ENCODE measurements around the gene CACNA1H. TPM values are rescaled to one million over a fixed set of nuclear protein-coding genes. Genes with fewer than 3 reads are reported as not detected.
"Not testable (repeated sequence)": the region's sequence is repeated elsewhere in the genome, so short reads cannot be mapped to it uniquely, and the experiment has no call there.

Gene CACNA1H
- total RNA-seq, 5 donors from 2014 or later (not counting 1 experiment from before 2014, with no cell fraction given): 3.4 to 8.2 (median 4.8) TPM

DNA sequence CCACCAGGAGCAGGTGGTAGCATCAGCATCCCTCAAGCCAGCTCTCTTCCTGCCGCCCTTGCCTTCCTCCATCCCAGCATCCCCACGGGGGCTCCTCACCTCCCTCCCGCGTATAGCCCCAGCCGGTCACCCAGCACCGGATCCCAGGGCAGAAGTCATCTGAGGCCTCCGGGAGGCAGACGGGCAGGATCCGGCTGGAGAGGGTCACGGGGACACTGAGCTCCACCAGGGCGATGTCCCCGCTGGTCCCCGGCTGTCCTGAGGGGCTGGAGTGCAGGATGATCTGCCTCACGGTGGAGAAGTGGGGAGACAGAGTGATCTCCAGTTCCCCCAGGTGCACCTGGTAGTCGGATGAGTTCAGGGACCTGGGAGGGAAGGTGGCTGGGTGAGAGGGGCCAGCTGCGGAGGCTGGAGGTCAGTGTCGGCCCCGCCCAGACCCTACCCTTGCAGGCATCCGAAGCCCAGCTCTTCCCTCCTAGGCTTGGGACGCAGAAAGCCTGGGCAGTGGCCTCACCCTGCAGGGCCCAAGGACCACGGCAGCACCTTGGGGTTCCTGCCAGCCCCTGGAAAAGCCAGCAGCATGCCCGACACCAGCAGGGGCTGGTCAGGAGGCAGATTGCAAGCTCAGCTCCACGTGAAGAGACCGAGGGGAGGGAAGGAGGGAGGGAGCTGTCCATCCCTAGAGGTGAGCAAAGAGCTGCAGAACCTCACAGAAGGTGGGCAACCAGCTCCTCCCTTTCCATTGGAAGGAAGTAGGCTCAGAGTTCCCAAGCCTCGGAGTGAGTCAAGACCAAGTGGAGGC is 69.8 kb downstream of the CACNA1H start:
- POLR2A ChIA-PET: no interaction called here
- H3K4me3 ChIP-seq (ENCODE audit: control insufficient read depth in 1 of 2, extremely low read depth in 1 of 2, low read length in 1 of 2): no peak overlapping the region
- no peaks in the 10 kb centered on the region for H3K9me3 Mint-ChIP-seq
- peaks cover 0 to 3% of the 10 kb centered on the region in 2 donors for H3K27me3 Mint-ChIP-seq
- CTCF ChIA-PET: no interaction called here
- ATAC-seq (replicated peaks in 1 of 4) (no peak), DNase-seq (no peak)
- no peak overlapping the region for H3K27ac Mint-ChIP-seq
- no peaks in the 10 kb centered on the region for H3K4me1 ChIP-seq (ENCODE audit: control insufficient read depth in 1 of 2, extremely low read depth in 1 of 2, insufficient read depth in 2 of 2, low read length in 2 of 2)
- no peaks in the 10 kb centered on the region for H3K4me1 Mint-ChIP-seq
- H3K27me3 ChIP-seq (replicated peaks in 1 of 2; ENCODE audit: control insufficient read depth in 2 of 2, extremely low read depth in 1 of 2, insufficient read depth in 2 of 2, low read length in 1 of 2): peaks cover 0 to 8% of the 10 kb centered on the region in 2 experiments
- no peaks in the 10 kb centered on the region for H3K36me3 Mint-ChIP-seq
- no peak overlapping the region for H3K4me3 Mint-ChIP-seq
- no peaks in the 10 kb centered on the region for H3K9me3 ChIP-seq
- WGBS (ENCODE audit: insufficient coverage): 66% methylated on average over 18 of the region's 25 CpGs
- no peaks in the 10 kb centered on the region for H3K36me3 ChIP-seq (ENCODE audit: control insufficient read depth in 2 of 2, extremely low read depth in 1 of 2, insufficient read depth in 1 of 2, low read length in 1 of 2)
- no peak overlapping the region for H3K27ac ChIP-seq (ENCODE audit: low read length)

DNA sequence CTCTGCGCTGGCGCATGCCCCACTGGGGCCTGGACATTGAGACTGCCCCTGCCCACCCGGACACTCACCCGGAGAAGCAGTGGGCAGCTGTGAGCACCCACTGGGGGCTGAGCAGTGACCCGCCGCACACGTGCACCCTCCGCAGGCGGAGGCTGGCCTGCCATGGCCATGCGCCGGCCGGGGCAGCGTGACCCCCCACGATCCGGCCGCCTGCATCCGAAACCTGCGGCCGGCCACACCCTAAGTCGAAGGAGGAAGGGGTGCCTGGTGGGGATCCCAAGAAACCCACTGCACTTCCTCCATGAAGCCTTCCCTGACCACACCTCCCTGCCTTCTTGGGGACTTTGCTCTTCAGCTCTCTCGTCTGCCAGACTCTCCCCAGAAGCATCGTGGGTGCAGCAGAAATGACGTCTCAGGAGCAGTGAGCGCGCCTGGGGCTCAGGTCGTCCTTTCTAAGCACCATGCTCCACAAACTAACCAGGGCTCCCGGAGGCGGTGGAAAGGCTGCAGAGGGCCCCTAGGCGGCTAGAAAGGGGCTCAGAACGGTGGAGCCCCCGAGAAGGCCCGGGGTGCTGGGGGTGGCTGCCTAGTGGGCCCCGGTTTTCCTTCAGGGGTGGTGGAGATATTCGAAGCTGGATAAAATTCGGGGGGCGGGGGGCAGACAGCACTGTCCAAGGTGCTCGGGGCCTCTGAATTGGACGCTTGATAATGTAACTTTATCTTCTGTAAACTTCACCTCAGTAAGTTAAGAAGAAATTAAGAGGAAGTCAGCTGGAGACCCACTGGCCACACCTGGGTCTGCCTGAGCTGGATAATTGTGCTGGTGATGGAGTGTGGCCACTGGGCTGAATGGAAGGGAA is 70.7 kb downstream of the CACNA1H start:
- WGBS (ENCODE audit: insufficient coverage): 85% methylated on average over 22 of the region's 38 CpGs
- no peak overlapping the region for H3K4me3 Mint-ChIP-seq
- no peaks in the 10 kb centered on the region for H3K4me1 ChIP-seq (ENCODE audit: control insufficient read depth in 1 of 2, extremely low read depth in 1 of 2, insufficient read depth in 2 of 2, low read length in 2 of 2)
- POLR2A ChIA-PET: no interaction called here
- H3K27ac Mint-ChIP-seq: no peak overlapping the region
- H3K36me3 ChIP-seq (ENCODE audit: control insufficient read depth in 2 of 2, extremely low read depth in 1 of 2, insufficient read depth in 1 of 2, low read length in 1 of 2): no peaks in the 10 kb centered on the region
- no peaks in the 10 kb centered on the region for H3K9me3 ChIP-seq
- H3K4me3 ChIP-seq (ENCODE audit: control insufficient read depth in 1 of 2, extremely low read depth in 1 of 2, low read length in 1 of 2): no peak overlapping the region
- H3K36me3 Mint-ChIP-seq: no peaks in the 10 kb centered on the region
- no peak for ATAC-seq (replicated peaks in 1 of 4)
- H3K27ac ChIP-seq (ENCODE audit: low read length): no peak overlapping the region
- CTCF ChIA-PET: no interaction called here
- H3K4me1 Mint-ChIP-seq: no peaks in the 10 kb centered on the region
- no peak for DNase-seq
- peaks cover 0 to 8% of the 10 kb centered on the region in 2 experiments for H3K27me3 ChIP-seq (replicated peaks in 1 of 2; ENCODE audit: control insufficient read depth in 2 of 2, extremely low read depth in 1 of 2, insufficient read depth in 2 of 2, low read length in 1 of 2)
- H3K9me3 Mint-ChIP-seq: no peaks in the 10 kb centered on the region
- H3K27me3 Mint-ChIP-seq: peaks cover 0 to 3% of the 10 kb centered on the region in 2 donors

- ChIA-PET POLR2A (no interaction called here), CTCF (no interaction called here)
- no peak overlapping the region for H3K27ac ChIP-seq (ENCODE audit: low read length)
- H3K4me1 ChIP-seq (ENCODE audit: control insufficient read depth in 1 of 2, extremely low read depth in 1 of 2, insufficient read depth in 2 of 2, low read length in 2 of 2): no peaks in the 10 kb centered on the region
- H3K4me1 Mint-ChIP-seq: no peaks in the 10 kb centered on the region
- H3K27me3 Mint-ChIP-seq: peaks cover 0 to 3% of the 10 kb centered on the region in 2 donors
- no peak overlapping the region for H3K4me3 Mint-ChIP-seq
- peaks cover 0 to 8% of the 10 kb centered on the region in 2 experiments for H3K27me3 ChIP-seq (replicated peaks in 1 of 2; ENCODE audit: control insufficient read depth in 2 of 2, extremely low read depth in 1 of 2, insufficient read depth in 2 of 2, low read length in 1 of 2)
- no peaks in the 10 kb centered on the region for H3K36me3 ChIP-seq (ENCODE audit: control insufficient read depth in 2 of 2, extremely low read depth in 1 of 2, insufficient read depth in 1 of 2, low read length in 1 of 2)
- ATAC-seq (replicated peaks in 1 of 4) (no peak), DNase-seq (no peak)
- H3K9me3 ChIP-seq: no peaks in the 10 kb centered on the region
- no peaks in the 10 kb centered on the region for H3K36me3 Mint-ChIP-seq
- no peak overlapping the region for H3K4me3 ChIP-seq (ENCODE audit: control insufficient read depth in 1 of 2, extremely low read depth in 1 of 2, low read length in 1 of 2)
- H3K27ac Mint-ChIP-seq: no peak overlapping the region
- 73% methylated on average over 3 of the region's 9 CpGs for WGBS (ENCODE audit: insufficient coverage)
- no peaks in the 10 kb centered on the region for H3K9me3 Mint-ChIP-seq
Observed at GRCh38 chr16:1224558-1224957, 71.7 kb downstream of the CACNA1H start.

DNA sequence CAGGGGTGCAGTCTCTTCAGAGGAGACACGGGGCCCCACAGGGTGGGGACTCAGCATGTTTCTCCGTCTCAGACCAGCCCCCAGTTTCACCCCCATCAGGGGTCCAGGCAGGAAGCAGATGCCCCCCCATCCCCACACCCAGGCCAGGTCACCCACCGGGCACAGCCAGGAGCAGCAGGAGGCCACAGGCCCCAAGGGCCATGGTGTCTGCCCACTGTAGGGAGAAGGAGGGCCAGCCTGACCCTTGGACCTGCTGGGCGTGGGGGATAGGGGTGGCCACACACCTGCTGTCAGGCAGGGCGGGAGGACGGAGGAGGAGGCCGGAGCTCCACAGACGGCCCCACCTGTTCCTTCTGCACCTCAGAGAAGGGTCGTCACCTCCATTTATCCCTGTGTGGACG is 72.1 kb downstream of the CACNA1H start, which contains the start of gene TPSG1:
TPSG1 (minus strand) TSS at position 218 of the 401 bp plus-strand sequence; CDS start at position 202, 16 bp downstream.
- peaks cover 0 to 8% of the 10 kb centered on the region in 2 experiments for H3K27me3 ChIP-seq (replicated peaks in 1 of 2; ENCODE audit: control insufficient read depth in 2 of 2, extremely low read depth in 1 of 2, insufficient read depth in 2 of 2, low read length in 1 of 2)
- H3K4me1 ChIP-seq (ENCODE audit: control insufficient read depth in 1 of 2, extremely low read depth in 1 of 2, insufficient read depth in 2 of 2, low read length in 2 of 2): no peaks in the 10 kb centered on the region
- Mint-ChIP-seq H3K4me3 (no peak within 1 kb of the TSS), H3K27ac (no peak within 1 kb of the TSS), H3K4me1 (no peaks in the 10 kb centered on the region), H3K27me3 (peaks cover 0 to 3% of the 10 kb centered on the region in 2 donors), H3K9me3 (no peaks in the 10 kb centered on the region), H3K36me3 (no peaks in the 10 kb centered on the region)
- no peak for ATAC-seq (replicated peaks in 1 of 4)
- no peaks in the 10 kb centered on the region for H3K36me3 ChIP-seq (ENCODE audit: control insufficient read depth in 2 of 2, extremely low read depth in 1 of 2, insufficient read depth in 1 of 2, low read length in 1 of 2)
- H3K4me3 ChIP-seq (ENCODE audit: control insufficient read depth in 1 of 2, extremely low read depth in 1 of 2, low read length in 1 of 2): no peak within 1 kb of the TSS
- POLR2A ChIA-PET: no interaction called here
- WGBS (ENCODE audit: insufficient coverage): 20% methylated on average over 1 of the region's 10 CpGs
- H3K9me3 ChIP-seq: no peaks in the 10 kb centered on the region
- DNase-seq: no peak
- CTCF ChIA-PET: no interaction called here
- H3K27ac ChIP-seq (ENCODE audit: low read length): no peak within 1 kb of the TSS

DNA sequence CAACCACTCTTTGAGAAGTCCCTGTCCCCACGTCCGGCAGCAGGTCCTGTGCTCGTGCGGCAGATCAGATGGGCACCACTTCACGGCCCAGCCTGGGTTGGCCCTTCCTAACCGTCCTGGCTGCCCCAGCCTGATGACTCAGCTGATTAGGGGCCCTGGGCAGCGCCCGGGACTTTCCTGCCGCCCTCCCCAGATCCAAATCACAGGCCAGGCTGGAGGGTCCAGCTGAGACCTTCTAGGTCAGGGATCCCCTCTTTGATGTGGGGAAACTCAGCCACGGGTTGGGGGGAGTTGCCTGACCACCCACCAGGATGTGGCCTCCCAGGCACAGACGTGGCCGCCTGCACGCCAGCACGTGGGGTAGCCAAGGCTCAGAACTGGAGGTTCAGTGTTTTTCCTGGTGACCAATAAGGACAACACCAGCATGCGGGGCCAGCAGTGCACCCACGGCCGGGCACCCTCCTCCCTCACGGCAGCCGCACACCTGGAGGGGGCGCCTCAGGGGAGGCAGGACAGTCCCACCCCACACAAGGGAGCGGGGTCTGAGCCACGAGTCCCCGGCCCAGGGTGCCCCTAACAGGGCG is 72.9 kb downstream of the CACNA1H start:
- H3K27ac Mint-ChIP-seq; H3K4me1 ChIP-seq (ENCODE audit: control insufficient read depth in 1 of 2, extremely low read depth in 1 of 2, insufficient read depth in 2 of 2, low read length in 2 of 2); H3K9me3 Mint-ChIP-seq; H3K9me3 ChIP-seq; H3K27me3 Mint-ChIP-seq; CTCF ChIA-PET; H3K4me3 ChIP-seq (ENCODE audit: control insufficient read depth in 1 of 2, extremely low read depth in 1 of 2, low read length in 1 of 2); DNase-seq; H3K36me3 Mint-ChIP-seq; H3K36me3 ChIP-seq (ENCODE audit: control insufficient read depth in 2 of 2, extremely low read depth in 1 of 2, insufficient read depth in 1 of 2, low read length in 1 of 2); H3K4me1 Mint-ChIP-seq; H3K27ac ChIP-seq (ENCODE audit: low read length); H3K4me3 Mint-ChIP-seq; POLR2A ChIA-PET; ATAC-seq (replicated peaks in 1 of 4): not testable (repeated sequence)
- WGBS (ENCODE audit: insufficient coverage): 50% methylated on average over 4 of the region's 24 CpGs
- peaks cover 0 to 11% of the 10 kb centered on the region in 2 experiments for H3K27me3 ChIP-seq (replicated peaks in 1 of 2; ENCODE audit: control insufficient read depth in 2 of 2, extremely low read depth in 1 of 2, insufficient read depth in 2 of 2, low read length in 1 of 2)

- H3K36me3 ChIP-seq (ENCODE audit: control insufficient read depth in 2 of 2, extremely low read depth in 1 of 2, insufficient read depth in 1 of 2, low read length in 1 of 2): not testable (repeated sequence)
Observed at GRCh38 chr16:1226692-1227091, 73.8 kb downstream of the CACNA1H start.

More at GRCh38 chr16:1226692-1227091, 73.8 kb downstream of the CACNA1H start:
- H3K4me3 ChIP-seq (ENCODE audit: control insufficient read depth in 1 of 2, extremely low read depth in 1 of 2, low read length in 1 of 2); CTCF ChIA-PET; H3K4me1 Mint-ChIP-seq; H3K4me1 ChIP-seq (ENCODE audit: control insufficient read depth in 1 of 2, extremely low read depth in 1 of 2, insufficient read depth in 2 of 2, low read length in 2 of 2); H3K9me3 ChIP-seq; H3K36me3 Mint-ChIP-seq; POLR2A ChIA-PET; H3K27ac Mint-ChIP-seq; H3K27me3 ChIP-seq (replicated peaks in 1 of 2; ENCODE audit: control insufficient read depth in 2 of 2, extremely low read depth in 1 of 2, insufficient read depth in 2 of 2, low read length in 1 of 2); H3K27ac ChIP-seq (ENCODE audit: low read length); DNase-seq; H3K9me3 Mint-ChIP-seq; H3K27me3 Mint-ChIP-seq; H3K4me3 Mint-ChIP-seq; ATAC-seq (replicated peaks in 1 of 4): not testable (repeated sequence)
- WGBS (ENCODE audit: insufficient coverage): 52% methylated on average over 10 of the region's 14 CpGs
